Sigmoid colon (tissue), 7 donors: ENCODE measurements around the gene UQCC2. TPM values are rescaled to one million over a fixed set of nuclear protein-coding genes. Genes with fewer than 3 reads are reported as not detected.

ENCODE experiments used
- DNase-seq: peaks from one replicate; pipeline ENCODE4 v3.0.0-alpha.2; 2019
- H3K27ac ChIP-seq, 4 donors: fragments of 200-600 bp; sonication (generic); one replicate each; pipeline ENCODE4 v1.5.1; 2016 to 2019; ENCODE audit warnings: mild to moderate bottlenecking in 1 of 4
- H3K27me3 ChIP-seq, 3 donors: fragments of 200-600 bp; sonication (generic); one replicate each; pipeline ENCODE4 v1.5.1; 2019; ENCODE audit warnings: mild to moderate bottlenecking in 1 of 3
- H3K36me3 ChIP-seq, 4 donors: fragments of 200-600 bp; sonication (generic); one replicate each; pipeline ENCODE4 v1.5.1; 2016 to 2019
- H3K4me1 ChIP-seq, 4 donors: fragments of 200-600 bp; sonication (generic); one replicate each; pipeline ENCODE4 v1.5.1; 2017 to 2019
- H3K4me3 ChIP-seq, 4 donors: fragments of 200-600 bp; sonication (generic); one replicate each; pipeline ENCODE4 v1.5.1; 2017 to 2019; ENCODE audit warnings: mild to moderate bottlenecking in 2 of 4, moderate library complexity in 1 of 4
- H3K9me3 ChIP-seq, 4 donors: fragments of 200-600 bp in 3 of 4; sonication (generic) in 3 of 4; one replicate each; pipeline versions ENCODE4 v1.5.1 to v1.6.1; 2013 to 2019
- EP300 ChIP-seq, 4 donors: sonication (generic); formaldehyde crosslinking; IDR thresholded peaks; one replicate each; pipeline ENCODE4 v1.6.1; 2017; ENCODE audit warnings: antibody characterized with exemption in 4 of 4
- POLR2A ChIP-seq, 2 donors: fragments of 450-650 bp; IDR thresholded peaks; one replicate each; pipeline ENCODE4 v1.6.1; 2016; ENCODE audit warnings: antibody characterized with exemption in 2 of 2, mild to moderate bottlenecking in 2 of 2, moderate library complexity in 2 of 2
- POLR2AphosphoS5 ChIP-seq, 4 donors: sonication (generic); formaldehyde crosslinking; IDR thresholded peaks; one replicate each; pipeline ENCODE4 v1.6.1; 2017; ENCODE audit warnings: antibody characterized with exemption in 4 of 4
- WGBS, 2 donors: extraction: QIAGEN DNeasy Blood & Tissue Kit; methylation state at CpG; one replicate each; pipeline ENCODE4 v1.1.7; 2013; 5-methylcytosine and 5-hydroxymethylcytosine counted together
- intact Hi-C: fragments of 100-400 bp; cut with DNase I; formaldehyde crosslinking; loops from one replicate; pipeline ENCODE4 v1.15.1; 2023
- polyA plus RNA-seq, 3 donors: library from polyadenylated mRNA; stranded (reverse); fragments of 200-250 nt; gene quantifications; one replicate each; pipeline ENCODE4 v1.2.3, GENCODE V29; 2013
- total RNA-seq, 4 donors: library from RNA; depleted of rRNA; stranded (reverse); fragments of >200 nt; gene quantifications; one replicate each; pipeline ENCODE4 v1.1.0, GENCODE V29; 2016
- TF ChIP-seq, protein P1 (sequence below), 4 experiments: fragments of 450-650 bp in 3 of 4; fragments of 200-600 bp in 1 of 4; IDR thresholded peaks; one replicate each; pipeline ENCODE4 v1.5.1; 2016 to 2019; ENCODE audit warnings: antibody characterized with exemption in 4 of 4, mild to moderate bottlenecking in 3 of 4, moderate library complexity in 2 of 4
- donor health status: healthy with polysubstance abuse.
- donor health status: Bipolar disorder and iron deficiency.
- donor health status: healthy.

UQCC2 gene
- 10 to 100 TPM in 3 of 4 donors, 1 to 10 TPM in 1; 9.5 to 34.9 (median 28.7) TPM for total RNA-seq
- polyA plus RNA-seq: 10 to 100 TPM; 52.3 to 90.9 (median 56.3) TPM

- H3K27ac ChIP-seq: peak within 1 kb of the TSS; percentile 90 to 96 (median 93)
- H3K36me3 ChIP-seq: peaks cover 0 to 21% (median 0%) of the 10 kb centered on the region in 4 donors
- 1 to 2% methylated on average over 73 of the region's 73 CpGs for WGBS, 2 donors
- TF ChIP-seq POLR2AphosphoS5 (IDR thresholded peaks at IDR 0.05) (peak; percentile 75 to 96 (median 92)), POLR2A (IDR thresholded peaks at IDR 0.05) (peak; percentile 78 to 80), EP300 (IDR thresholded peaks at IDR 0.05) (no peak)
- TF ChIP-seq, protein P1, sequence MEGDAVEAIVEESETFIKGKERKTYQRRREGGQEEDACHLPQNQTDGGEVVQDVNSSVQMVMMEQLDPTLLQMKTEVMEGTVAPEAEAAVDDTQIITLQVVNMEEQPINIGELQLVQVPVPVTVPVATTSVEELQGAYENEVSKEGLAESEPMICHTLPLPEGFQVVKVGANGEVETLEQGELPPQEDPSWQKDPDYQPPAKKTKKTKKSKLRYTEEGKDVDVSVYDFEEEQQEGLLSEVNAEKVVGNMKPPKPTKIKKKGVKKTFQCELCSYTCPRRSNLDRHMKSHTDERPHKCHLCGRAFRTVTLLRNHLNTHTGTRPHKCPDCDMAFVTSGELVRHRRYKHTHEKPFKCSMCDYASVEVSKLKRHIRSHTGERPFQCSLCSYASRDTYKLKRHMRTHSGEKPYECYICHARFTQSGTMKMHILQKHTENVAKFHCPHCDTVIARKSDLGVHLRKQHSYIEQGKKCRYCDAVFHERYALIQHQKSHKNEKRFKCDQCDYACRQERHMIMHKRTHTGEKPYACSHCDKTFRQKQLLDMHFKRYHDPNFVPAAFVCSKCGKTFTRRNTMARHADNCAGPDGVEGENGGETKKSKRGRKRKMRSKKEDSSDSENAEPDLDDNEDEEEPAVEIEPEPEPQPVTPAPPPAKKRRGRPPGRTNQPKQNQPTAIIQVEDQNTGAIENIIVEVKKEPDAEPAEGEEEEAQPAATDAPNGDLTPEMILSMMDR (IDR thresholded peaks at IDR 0.05): peak in 3 of 4 experiments; percentile 37 to 62 (median 60)
- peak within 1 kb of the TSS; percentile 66 to 82 (median 77) for H3K4me3 ChIP-seq
- intact Hi-C loops: loop anchor here (2.0 to 5.0 kb wide), 2 partner anchors 51 to 509 kb away; partner anchors contain the start of genes HSD17B8, RXRB and SLC39A7
- peak; percentile 99 for DNase-seq
- no peaks in the 10 kb centered on the region for H3K9me3 ChIP-seq
- H3K27me3 ChIP-seq: no peaks in the 10 kb centered on the region
- peaks cover 0 to 19% (median 16%) of the 10 kb centered on the region in 4 donors for H3K4me1 ChIP-seq
These were observed at the start of gene UQCC2 for GRCh38 chr6:33711140-33712129. TSS of gene UQCC2 (minus strand) at chr6:33711700. CDS start at chr6:33711686, 14 bp downstream.

- TF ChIP-seq EP300 (IDR thresholded peaks at IDR 0.05): no peak
- TF ChIP-seq, protein P1 (IDR thresholded peaks at IDR 0.05): no peak
- no peak for TF ChIP-seq POLR2AphosphoS5 (IDR thresholded peaks at IDR 0.05)
- no peak for TF ChIP-seq POLR2A (IDR thresholded peaks at IDR 0.05)
- intact Hi-C loops: loop anchor here (5.0 kb wide), 1 partner anchor 173 kb away; no protein-coding TSS in a partner anchor
- Histone ChIP-seq H3K36me3 (no peaks in the 10 kb centered on the region), H3K27me3 (no peaks in the 10 kb centered on the region), H3K4me1 (peaks cover 0 to 22% (median 13%) of the 10 kb centered on the region in 4 donors), H3K9me3 (no peaks in the 10 kb centered on the region), H3K27ac (no peak overlapping the region), H3K4me3 (no peak overlapping the region)
- DNase-seq: no peak
- 88 to 92% methylated on average over 9 of the region's 9 CpGs for WGBS, 2 donors
These were observed 48.6 kb upstream of the UQCC2 start for GRCh38 chr6:33759887-33760629.

DNA sequence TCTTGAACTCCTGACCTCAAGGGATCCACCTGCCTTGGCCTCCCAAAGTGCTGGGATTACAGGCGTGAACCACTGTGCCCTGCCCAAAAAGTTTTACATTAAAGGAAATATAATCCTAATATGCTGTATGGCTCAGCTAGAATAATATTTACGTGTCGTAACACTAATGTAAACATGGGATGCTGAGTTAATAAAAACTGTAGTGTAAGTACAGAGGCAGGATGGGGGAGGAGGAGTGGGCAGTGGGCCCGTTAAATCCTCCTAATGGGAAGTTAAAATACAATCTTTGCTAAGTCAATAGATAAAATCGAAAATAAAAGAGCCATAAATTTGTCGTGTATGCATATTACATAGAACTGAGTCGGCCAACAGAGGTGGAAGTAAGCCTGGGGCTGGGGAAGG, 47.3 kb upstream of the UQCC2 start:
- intact Hi-C loops: no loop called here
- DNase-seq: no peak
- Histone ChIP-seq H3K9me3 (no peaks in the 10 kb centered on the region), H3K4me3 (no peak overlapping the region), H3K36me3 (no peaks in the 10 kb centered on the region), H3K4me1 (peaks cover 0 to 22% (median 13%) of the 10 kb centered on the region in 4 donors), H3K27ac (no peak overlapping the region), H3K27me3 (no peaks in the 10 kb centered on the region)
- WGBS, 2 donors: 9 to 60% methylated on average over 7 of the region's 7 CpGs
- TF ChIP-seq POLR2A (IDR thresholded peaks at IDR 0.05): no peak
- TF ChIP-seq EP300 (IDR thresholded peaks at IDR 0.05): no peak
- no peak for TF ChIP-seq POLR2AphosphoS5 (IDR thresholded peaks at IDR 0.05)

DNA sequence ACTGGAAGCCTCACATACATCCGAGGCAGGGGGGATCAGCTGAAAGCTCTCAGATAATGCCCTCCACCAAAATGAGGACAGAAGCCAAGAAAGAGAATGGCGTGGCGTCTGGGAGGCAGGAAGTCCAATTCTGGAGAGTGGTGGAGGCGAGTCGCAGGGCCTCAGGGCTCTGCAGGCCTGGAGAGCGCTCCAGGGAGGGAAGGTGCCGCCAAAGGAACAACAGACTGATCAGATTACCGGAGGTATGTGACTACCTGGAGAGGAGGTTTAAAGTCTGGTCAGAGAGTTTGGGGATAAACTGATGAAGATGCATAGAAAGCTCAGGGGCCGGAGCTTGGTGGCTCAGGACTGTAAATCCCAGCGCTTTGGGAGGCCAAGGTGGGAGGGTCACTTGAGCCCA, 46.4 kb upstream of the UQCC2 start:
- no peaks in the 10 kb centered on the region for H3K9me3 ChIP-seq
- intact Hi-C loops: no loop called here
- 88 to 93% methylated on average over 10 of the region's 10 CpGs for WGBS, 2 donors
- no peak for DNase-seq
- no peak overlapping the region for H3K27ac ChIP-seq
- no peak overlapping the region for H3K4me3 ChIP-seq
- no peaks in the 10 kb centered on the region for H3K36me3 ChIP-seq
- H3K27me3 ChIP-seq: no peaks in the 10 kb centered on the region
- H3K4me1 ChIP-seq: peaks cover 0 to 22% (median 13%) of the 10 kb centered on the region in 4 donors
- TF ChIP-seq POLR2AphosphoS5 (IDR thresholded peaks at IDR 0.05): no peak
- TF ChIP-seq POLR2A (IDR thresholded peaks at IDR 0.05): no peak
- no peak for TF ChIP-seq EP300 (IDR thresholded peaks at IDR 0.05)
- TF ChIP-seq, protein P1 (IDR thresholded peaks at IDR 0.05): no peak
